Chondrocyte (in vitro differentiated cells): Measurements from ENCODE around the gene RABEPK. TPM values are rescaled to one million over a fixed set of nuclear protein-coding genes. Genes with fewer than 3 reads are reported as not detected.

Source experiments
- DNase-seq: peaks from one replicate; pipeline ENCODE4 v3.0.0; 2021; ENCODE audit warnings: mixed read lengths, low spot score
- H3K27ac Mint-ChIP-seq: one replicate; pipeline ENCODE4 v1.8.0; 2021; ENCODE audit warnings: mild to moderate bottlenecking, moderate library complexity, mixed read lengths; ENCODE audit not compliant: unreplicated experiment
- H3K27me3 Mint-ChIP-seq: 2 replicates; pipeline ENCODE4 v1.8.0; 2021; ENCODE audit warnings: low read depth, mixed read lengths
- H3K36me3 Mint-ChIP-seq: 2 replicates; pipeline ENCODE4 v1.8.0; 2021; ENCODE audit warnings: low read depth, mixed read lengths
- H3K4me1 Mint-ChIP-seq: 2 replicates; pipeline ENCODE4 v1.8.0; 2021; ENCODE audit warnings: low read depth, mild to moderate bottlenecking, mixed read lengths
- H3K4me3 Mint-ChIP-seq: one replicate; pipeline ENCODE4 v1.8.0; 2021; ENCODE audit warnings: mild to moderate bottlenecking, moderate library complexity, mixed read lengths; ENCODE audit not compliant: unreplicated experiment
- H3K9me3 Mint-ChIP-seq: 2 replicates; pipeline ENCODE4 v1.8.0; 2021; ENCODE audit warnings: low read depth, mixed read lengths
- CTCF ChIP-seq: fragments of 200-600 bp; sonication (generic); IDR thresholded peaks from 2 replicates; pipeline ENCODE4 v1.5.0; 2021; ENCODE audit warnings: antibody characterized with exemption, mild to moderate bottlenecking, moderate library complexity
- long read RNA-seq: library from polyadenylated mRNA; stranded (forward); transcript quantifications from one replicate; pipeline ENCODE4 v2.0.0, GENCODE V29; 2021
- total RNA-seq: library from RNA; stranded (reverse); gene quantifications from 3 replicates; pipeline ENCODE4 v1.2.1, GENCODE V29; 2021

The RABEPK gene, protein sequence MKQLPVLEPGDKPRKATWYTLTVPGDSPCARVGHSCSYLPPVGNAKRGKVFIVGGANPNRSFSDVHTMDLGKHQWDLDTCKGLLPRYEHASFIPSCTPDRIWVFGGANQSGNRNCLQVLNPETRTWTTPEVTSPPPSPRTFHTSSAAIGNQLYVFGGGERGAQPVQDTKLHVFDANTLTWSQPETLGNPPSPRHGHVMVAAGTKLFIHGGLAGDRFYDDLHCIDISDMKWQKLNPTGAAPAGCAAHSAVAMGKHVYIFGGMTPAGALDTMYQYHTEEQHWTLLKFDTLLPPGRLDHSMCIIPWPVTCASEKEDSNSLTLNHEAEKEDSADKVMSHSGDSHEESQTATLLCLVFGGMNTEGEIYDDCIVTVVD
- 25.3 to 31.8 TPM (median 27.0 TPM) in 3 replicates for total RNA-seq
- long read RNA-seq, transcript RABEPK-204 (9 exons, 1,466 nt) = major isoform, 14 of 42 reads
- long read RNA-seq, transcript RABEPK-202 (8 exons, 1,504 nt) = minor isoform, 9 of 42 reads
- long read RNA-seq, partial matches to known transcripts = 5 of 42 reads
- long read RNA-seq, other reads (novel, unspliced or antisense) = 12 of 42 reads

GRCh38 chr9:125200216-125201047 is at the start of gene RABEPK:
Gene RABEPK, plus strand, starts transcription at chr9:125200542. Its CDS starts 2,472 bp downstream, at chr9:125203014.
- Mint-ChIP-seq H3K4me1 (peaks cover 14% of the 10 kb centered on the region), H3K36me3 (peaks cover 5% of the 10 kb centered on the region), H3K27me3 (no peaks in the 10 kb centered on the region), H3K4me3 (peak within 1 kb of the TSS; percentile 93), H3K27ac (peak within 1 kb of the TSS; percentile 95), H3K9me3 (no peaks in the 10 kb centered on the region)
- no peak for TF ChIP-seq CTCF
- peak; percentile 95 for DNase-seq

GRCh38 chr9:125151730-125152129 is 48.6 kb upstream of the RABEPK start:
- H3K36me3 Mint-ChIP-seq = peaks cover 31% of the 10 kb centered on the region
- no peak overlapping the region for H3K4me3 Mint-ChIP-seq
- no peaks in the 10 kb centered on the region for H3K9me3 Mint-ChIP-seq
- H3K27ac Mint-ChIP-seq = no peak overlapping the region
- no peaks in the 10 kb centered on the region for H3K27me3 Mint-ChIP-seq
- peaks cover 6% of the 10 kb centered on the region for H3K4me1 Mint-ChIP-seq
- no peak for DNase-seq
- TF ChIP-seq CTCF = no peak

- peak overlapping the region; percentile 41 for H3K27ac Mint-ChIP-seq
- no peak overlapping the region for H3K4me3 Mint-ChIP-seq
- peaks cover 30% of the 10 kb centered on the region for H3K36me3 Mint-ChIP-seq
- H3K9me3 Mint-ChIP-seq = no peaks in the 10 kb centered on the region
- no peaks in the 10 kb centered on the region for H3K27me3 Mint-ChIP-seq
- DNase-seq = no peak
- no peak for TF ChIP-seq CTCF
- H3K4me1 Mint-ChIP-seq = peaks cover 6% of the 10 kb centered on the region
Measured at GRCh38 chr9:125153712-125154367, 46.5 kb upstream of the RABEPK start.

GRCh38 chr9:125156551-125156950 is 43.8 kb upstream of the RABEPK start:
- Mint-ChIP-seq H3K27ac (no peak overlapping the region), H3K9me3 (no peaks in the 10 kb centered on the region), H3K27me3 (no peaks in the 10 kb centered on the region), H3K4me1 (peaks cover 20% of the 10 kb centered on the region), H3K36me3 (peaks cover 15% of the 10 kb centered on the region), H3K4me3 (no peak overlapping the region)
- TF ChIP-seq CTCF = no peak
- no peak for DNase-seq
